Ureter (tissue), 1 donor: ENCODE results near the gene SCN5A. TPM values are rescaled to one million over a fixed set of nuclear protein-coding genes. Genes with fewer than 3 reads are reported as not detected.

ENCODE experiments used
- DNase-seq: peaks from one replicate; pipeline ENCODE4 v3.0.0-alpha.2; 2020; ENCODE audit warnings: low spot score
- total RNA-seq: library from RNA; stranded (reverse); gene quantifications from one replicate; pipeline ENCODE4 v1.2.4, GENCODE V29; 2023
- donor health status: DM: yes; HTN: yes; CAD: no.

The SCN5A gene
- total RNA-seq, 1 donor from 2014 or later = 3.5 TPM

- DNase-seq = no peak
Observed at GRCh38 chr3:38500688-38501417, 148.6 kb downstream of the SCN5A start.

Other genes with a start within 250 kb of the SCN5A start
- 11.8 TPM for gene ACVR2B, start 195.8 kb downstream of the SCN5A start, total RNA-seq
- gene EXOG, start 153.3 kb downstream of the SCN5A start, total RNA-seq = 26.1 TPM
- gene SCN10A, start 166.5 kb upstream of the SCN5A start, total RNA-seq = not detected